Stimulated activated CD4-positive, alpha-beta T cell treated with anti-CD3 and anti-CD28 coated beads, Interleukin-15, amount 100 ng/mL, for 48 hours (primary cell): ENCODE results near the gene TAS2R38.
"Not testable (repeated sequence)": the region's sequence is repeated elsewhere in the genome, so short reads cannot be mapped to it uniquely, and the experiment has no call there.

Experiments used
- DNase-seq, 2 donors: peaks; one replicate each; pipeline ENCODE4 v3.0.0-alpha.2; 2020; ENCODE audit warnings: low read depth in 2 of 2

The TAS2R38 gene

GRCh38 chr7:141973673-141974072 is at the start of gene TAS2R38:
Gene TAS2R38, minus strand, starts transcription at chr7:141973773. Its CDS starts 84 bp downstream, at chr7:141973689.
- no peak for DNase-seq

GRCh38 chr7:142018154-142018553 is 44.6 kb upstream of the TAS2R38 start:
- DNase-seq, result no peak

GRCh38 chr7:142017451-142017850 is 43.9 kb upstream of the TAS2R38 start:
- DNase-seq, result no peak

- no peak for DNase-seq
These were observed 39.4 kb upstream of the TAS2R38 start for GRCh38 chr7:142012825-142013511.

- no peak for DNase-seq
These were observed 37.5 kb upstream of the TAS2R38 start for GRCh38 chr7:142010952-142011548.

GRCh38 chr7:142009187-142009586 is 35.6 kb upstream of the TAS2R38 start:
- DNase-seq, result no peak

GRCh38 chr7:142006577-142006976 is 33.0 kb upstream of the TAS2R38 start:
- DNase-seq, result no peak

- DNase-seq, result no peak
These were observed 28.6 kb upstream of the TAS2R38 start for GRCh38 chr7:142002179-142002578.

- no peak for DNase-seq
These were observed 27.7 kb upstream of the TAS2R38 start for GRCh38 chr7:142001163-142001874.

- DNase-seq, result no peak
These were observed 26.7 kb upstream of the TAS2R38 start for GRCh38 chr7:142000244-142000643.

GRCh38 chr7:141999058-141999623 is 25.6 kb upstream of the TAS2R38 start:
- DNase-seq, result no peak

GRCh38 chr7:141993354-141993753 is 19.8 kb upstream of the TAS2R38 start:
- no peak for DNase-seq

- no peak for DNase-seq
These were observed 19.1 kb upstream of the TAS2R38 start for GRCh38 chr7:141992688-141993087.

- DNase-seq, result no peak
These were observed 18.6 kb upstream of the TAS2R38 start for GRCh38 chr7:141992156-141992555.

GRCh38 chr7:141991140-141991539 is 17.6 kb upstream of the TAS2R38 start:
- no peak for DNase-seq

- no peak for DNase-seq
These were observed 16.6 kb upstream of the TAS2R38 start for GRCh38 chr7:141990011-141990725.

- DNase-seq, result not testable (repeated sequence)
These were observed 14.2 kb upstream of the TAS2R38 start for GRCh38 chr7:141987803-141988202.

GRCh38 chr7:141986923-141987322 is 13.3 kb upstream of the TAS2R38 start:
- DNase-seq, result no peak

GRCh38 chr7:141985926-141986325 is 12.4 kb upstream of the TAS2R38 start:
- DNase-seq, result not testable (repeated sequence)

- DNase-seq, result no peak
These were observed 6.0 kb upstream of the TAS2R38 start for GRCh38 chr7:141979568-141979967.

- no peak for DNase-seq
These were observed 4.8 kb upstream of the TAS2R38 start for GRCh38 chr7:141978351-141978750.
